Pancreas (tissue), 10 donors: Measurements from ENCODE around the gene ZMYM5. TPM values are rescaled to one million over a fixed set of nuclear protein-coding genes. Genes with fewer than 3 reads are reported as not detected.
"Not testable (repeated sequence)": the region's sequence is repeated elsewhere in the genome, so short reads cannot be mapped to it uniquely, and the experiment has no call there.

Source experiments
- ATAC-seq, 4 donors: fragments of 200-7000 bp; cut with Tn5 transposase; one replicate each; pipeline versions ENCODE4 v1.8.0 to v1.9.1; 2020; ENCODE audit warnings: mild to moderate bottlenecking in 4 of 4, moderate library complexity in 4 of 4
- DNase-seq, 6 donors: peaks; one replicate each; pipeline ENCODE4 v3.0.0-alpha.2; 2020
- FAIRE-seq: peaks from 2 replicates; lab custom pipeline; 2012; peaks lifted over from hg19 to GRCh38; lab: Jason Lieb, UNC
- H3K27ac ChIP-seq, 4 donors: fragments of 200-600 bp; sonication (generic); 1 replicate in 3 of 4; 2 replicates in 1 of 4; pipeline versions ENCODE4 v1.5.0 to v1.8.0; 2020
- H3K27me3 ChIP-seq, 4 donors: fragments of 200-600 bp; one replicate each; pipeline ENCODE4 v1.8.0; 2021
- H3K36me3 ChIP-seq, 3 donors: fragments of 200-600 bp; sonication (generic) in 1 of 3; one replicate each; pipeline versions ENCODE4 v1.5.0 to v1.8.0; 2020 to 2021
- H3K4me1 ChIP-seq, 3 donors: fragments of 200-600 bp; one replicate each; pipeline ENCODE4 v1.8.0; 2021
- H3K4me3 ChIP-seq, 4 donors: fragments of 200-600 bp; sonication (generic) in 2 of 4; one replicate each; pipeline versions ENCODE4 v1.5.0 to v1.8.0; 2020 to 2021
- H3K9me3 ChIP-seq, 4 donors: fragments of 200-600 bp; one replicate each; pipeline ENCODE4 v1.8.0; 2021
- WGBS, 2 donors: extraction: QIAGEN DNeasy Blood & Tissue Kit; methylation state at CpG; one replicate each; pipeline ENCODE4 v1.1.7; 2013; 5-methylcytosine and 5-hydroxymethylcytosine counted together
- intact Hi-C, 3 donors: fragments of 100-400 bp; cut with DNase I; formaldehyde crosslinking; loops; one replicate each; pipeline versions ENCODE4 v1.11.1 to v1.14.2; 2022
- polyA plus RNA-seq, 2 donors: library from polyadenylated mRNA; stranded (reverse); fragments of 200-250 nt; gene quantifications; one replicate each; pipeline ENCODE4 v1.2.3, GENCODE V29; 2013
- total RNA-seq, 6 donors: library from RNA; stranded (reverse); fragmentation: NEBNext Ultra II Directional in 4 of 6; extraction: Animal tissue kit (Norgen Biotek cat#: 25700) in 4 of 6; gene quantifications; one replicate each; pipeline versions ENCODE4 v1.2.1 to v1.2.4, GENCODE V29; 2021 to 2023
- TF ChIP-seq, protein P1 (sequence below), 4 donors: fragments of 200-600 bp; sonication (generic) in 3 of 4; IDR thresholded peaks; one replicate each; pipeline versions ENCODE4 v1.5.0 to v1.8.0; 2021; ENCODE audit warnings: antibody characterized with exemption in 4 of 4
- donor health status: healthy with polysubstance abuse.
- donor health status: DM: no; HTN: no; CAD: no; lungs with moderate emphysema.
- donor health status: DM: no; HTN: no; CAD: no.
- donor health status: control.
- donor health status: control.
- donor health status: Bipolar disorder and iron deficiency.
- donor health status: DM: yes; HTN: yes; CAD: no.
- donor health status: DM: no; HTN: no; CAD: no.
- donor health status: DM: no; HTN: no; CAD: no.
- donor health status: DM: yes; HTN: yes; CAD: no.

Gene ZMYM5
- total RNA-seq (1 to 10 TPM; 4.9 to 8.3 (median 5.1) TPM), polyA plus RNA-seq (1 to 10 TPM; 3.5 to 6.6 TPM)

DNA sequence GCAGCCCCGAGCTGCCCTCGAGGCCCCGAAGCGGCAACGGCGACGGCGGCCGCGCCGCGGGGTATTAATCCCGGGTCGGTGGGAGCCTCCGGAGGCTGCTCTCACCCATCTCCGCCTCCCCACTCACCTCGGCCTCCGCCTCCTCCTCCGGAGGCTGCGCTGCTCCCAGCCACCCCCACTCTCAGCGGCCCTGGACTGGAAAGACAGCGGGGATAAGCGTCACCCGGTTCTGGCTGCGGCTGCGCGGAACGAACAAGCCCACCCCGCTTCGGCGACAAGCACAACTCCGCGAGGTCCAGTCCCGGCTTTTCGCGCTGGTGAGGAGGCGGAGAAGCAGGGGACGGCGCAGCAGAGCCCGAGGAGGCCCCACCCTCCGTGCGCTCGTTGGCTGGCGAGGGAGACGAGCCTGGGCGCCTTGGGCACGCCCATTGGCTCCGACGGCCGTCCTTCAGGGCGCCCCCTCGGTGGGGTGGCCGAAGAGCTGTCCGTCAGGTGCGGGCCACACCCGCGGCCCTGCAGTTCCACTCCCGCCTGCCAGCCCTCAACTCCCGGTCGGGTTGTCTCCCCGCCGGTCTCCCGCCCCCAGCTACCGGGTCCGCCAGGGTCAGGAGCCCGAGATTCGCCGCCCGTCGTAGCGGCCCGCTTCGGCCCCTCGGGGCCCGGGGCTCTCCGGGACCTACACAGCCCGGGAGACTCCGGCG is at the start of gene ZMYM5:
ZMYM5 (minus strand) TSS at position 327 of the 701 bp plus-strand sequence. CDS start 11,469 bp downstream, outside the sequence.
- 0 to 1% methylated on average over 63 to 79 of the region's 79 CpGs for WGBS, 2 donors
- H3K36me3 ChIP-seq, result no peaks in the 10 kb centered on the region
- ATAC-seq (peak; percentile 89 to 95 (median 92)), DNase-seq (peak; percentile 97 to 99 (median 99)), FAIRE-seq (no peak)
- intact Hi-C loops, result no loop called here
- no peaks in the 10 kb centered on the region for H3K27me3 ChIP-seq
- peak within 1 kb of the TSS; percentile 76 to 87 (median 86) for H3K4me3 ChIP-seq
- no peaks in the 10 kb centered on the region for H3K9me3 ChIP-seq
- H3K27ac ChIP-seq, result peak within 1 kb of the TSS; percentile 96 to 100 (median 97)
- H3K4me1 ChIP-seq, result peaks cover 12 to 18% (median 14%) of the 10 kb centered on the region in 3 donors
- TF ChIP-seq, protein P1, sequence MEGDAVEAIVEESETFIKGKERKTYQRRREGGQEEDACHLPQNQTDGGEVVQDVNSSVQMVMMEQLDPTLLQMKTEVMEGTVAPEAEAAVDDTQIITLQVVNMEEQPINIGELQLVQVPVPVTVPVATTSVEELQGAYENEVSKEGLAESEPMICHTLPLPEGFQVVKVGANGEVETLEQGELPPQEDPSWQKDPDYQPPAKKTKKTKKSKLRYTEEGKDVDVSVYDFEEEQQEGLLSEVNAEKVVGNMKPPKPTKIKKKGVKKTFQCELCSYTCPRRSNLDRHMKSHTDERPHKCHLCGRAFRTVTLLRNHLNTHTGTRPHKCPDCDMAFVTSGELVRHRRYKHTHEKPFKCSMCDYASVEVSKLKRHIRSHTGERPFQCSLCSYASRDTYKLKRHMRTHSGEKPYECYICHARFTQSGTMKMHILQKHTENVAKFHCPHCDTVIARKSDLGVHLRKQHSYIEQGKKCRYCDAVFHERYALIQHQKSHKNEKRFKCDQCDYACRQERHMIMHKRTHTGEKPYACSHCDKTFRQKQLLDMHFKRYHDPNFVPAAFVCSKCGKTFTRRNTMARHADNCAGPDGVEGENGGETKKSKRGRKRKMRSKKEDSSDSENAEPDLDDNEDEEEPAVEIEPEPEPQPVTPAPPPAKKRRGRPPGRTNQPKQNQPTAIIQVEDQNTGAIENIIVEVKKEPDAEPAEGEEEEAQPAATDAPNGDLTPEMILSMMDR (IDR thresholded peaks at IDR 0.05), result no peak

DNA sequence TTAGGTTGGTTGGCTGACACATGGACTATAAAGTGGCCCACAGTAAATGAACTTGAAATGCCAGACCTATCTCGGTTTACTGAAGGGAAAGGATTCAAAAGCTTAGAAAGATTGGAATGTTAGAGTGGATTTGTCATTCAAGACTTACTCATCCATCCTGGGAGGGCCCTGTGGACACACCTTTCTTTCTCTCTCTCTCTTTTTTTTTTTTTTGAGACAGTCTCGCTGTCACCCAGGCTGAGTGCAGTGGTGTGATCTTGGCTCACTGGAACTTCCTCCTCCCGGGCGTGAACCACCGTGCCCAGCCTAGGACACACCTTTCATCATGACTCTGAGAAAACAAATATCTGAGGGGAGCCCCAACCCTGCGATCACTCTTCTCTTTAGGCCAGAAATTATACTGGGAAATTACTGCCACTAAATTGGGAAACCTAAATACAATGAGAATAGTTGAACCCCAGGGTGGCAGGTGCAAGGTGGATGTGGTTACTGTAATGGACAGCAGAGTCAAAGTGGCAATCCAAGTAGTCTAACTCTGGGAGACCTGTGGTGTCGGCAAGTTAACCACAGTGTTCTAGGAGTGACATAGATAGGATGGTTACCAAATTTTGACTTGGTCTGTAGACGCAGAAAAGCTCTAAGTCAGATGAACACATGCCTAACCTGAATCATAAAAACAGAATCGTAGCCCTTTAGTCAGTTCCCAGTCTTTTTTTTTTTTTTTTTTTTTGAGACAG is 47.1 kb upstream of the ZMYM5 start:
- no peaks in the 10 kb centered on the region for H3K9me3 ChIP-seq
- H3K27ac ChIP-seq, result no peak overlapping the region
- no peaks in the 10 kb centered on the region for H3K36me3 ChIP-seq
- DNase-seq (no peak), ATAC-seq (peak in 1 of 4 donors; percentile 43), FAIRE-seq (no peak)
- no peak overlapping the region for H3K4me3 ChIP-seq
- 77 to 83% methylated on average over 9 of the region's 9 CpGs for WGBS, 2 donors
- TF ChIP-seq, protein P1 (IDR thresholded peaks at IDR 0.05), result no peak
- no peaks in the 10 kb centered on the region for H3K27me3 ChIP-seq
- no peaks in the 10 kb centered on the region for H3K4me1 ChIP-seq
- intact Hi-C loops, result no loop called here

DNA sequence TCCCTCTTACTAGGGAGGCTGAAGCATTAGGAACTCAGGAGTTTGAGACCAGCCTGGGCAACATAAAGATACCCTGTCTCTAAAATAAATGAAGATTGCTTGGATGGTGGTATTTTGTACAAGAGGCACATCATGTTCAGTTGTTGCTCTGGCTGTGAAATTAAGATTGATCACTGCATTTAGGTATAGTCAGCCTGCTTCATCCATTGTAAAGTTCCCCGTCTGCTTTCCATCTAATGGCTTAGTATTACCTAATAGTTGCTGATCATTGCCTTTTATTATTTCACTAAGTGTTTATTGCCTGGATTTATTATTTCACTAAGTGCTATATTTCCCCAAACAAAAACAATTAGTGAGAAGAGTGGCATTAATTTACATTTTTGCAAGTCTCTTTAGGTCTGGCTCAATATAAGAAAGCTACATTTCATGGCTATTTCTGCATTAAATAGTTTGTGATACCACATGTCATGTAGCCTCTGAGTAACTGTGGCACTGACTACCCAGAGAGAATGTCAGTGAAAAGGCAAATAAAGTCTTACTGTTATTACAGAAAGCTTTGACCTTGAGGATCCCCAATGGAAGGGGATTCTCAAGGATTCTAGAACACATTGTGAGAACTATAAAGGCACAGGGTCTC is 45.0 kb upstream of the ZMYM5 start:
- DNase-seq (no peak), ATAC-seq (no peak), FAIRE-seq (no peak)
- Histone ChIP-seq H3K4me3 (no peak overlapping the region), H3K36me3 (no peaks in the 10 kb centered on the region), H3K9me3 (no peaks in the 10 kb centered on the region), H3K27ac (no peak overlapping the region), H3K27me3 (no peaks in the 10 kb centered on the region), H3K4me1 (no peaks in the 10 kb centered on the region)
- TF ChIP-seq, protein P1 (IDR thresholded peaks at IDR 0.05), result no peak
- intact Hi-C loops, result no loop called here
- 73 to 89% methylated on average over 1 of the region's 1 CpG for WGBS, 2 donors

DNA sequence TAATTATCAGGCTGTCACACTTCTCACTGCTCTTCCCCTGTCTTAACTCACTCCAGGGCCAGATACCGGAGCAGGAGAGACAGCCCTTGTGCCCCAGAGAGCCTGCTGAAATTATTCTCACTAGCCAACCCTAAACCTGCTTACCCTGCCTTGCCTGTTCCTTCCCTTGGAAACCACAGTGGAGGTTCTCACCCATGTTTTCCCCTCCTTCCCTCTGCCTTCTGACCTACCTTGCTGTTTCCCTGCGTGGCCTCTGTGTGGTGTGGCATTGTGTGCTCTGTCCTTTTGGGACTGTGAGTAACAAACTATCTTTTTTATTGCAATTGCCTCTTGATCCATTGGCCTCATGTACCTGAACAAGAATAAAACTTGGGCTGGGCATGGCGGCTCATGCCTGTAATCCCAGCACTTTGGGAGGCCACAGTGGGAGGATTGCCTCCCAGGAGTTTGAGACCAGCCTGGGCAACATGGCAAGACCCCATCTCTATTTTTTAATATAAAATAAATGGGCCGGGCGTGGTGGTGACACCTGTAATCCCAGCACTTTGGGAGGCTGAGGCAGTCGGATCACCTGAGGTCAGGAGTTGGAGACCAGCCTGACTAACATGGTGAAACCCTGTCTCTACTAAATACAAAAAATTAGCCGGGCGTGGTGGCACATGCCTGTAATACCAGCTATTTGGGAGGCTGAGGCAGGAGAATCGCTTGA is 42.2 kb upstream of the ZMYM5 start:
- WGBS, 2 donors, result 75 to 84% methylated on average over 9 of the region's 9 CpGs
- H3K36me3 ChIP-seq, H3K27me3 ChIP-seq, H3K4me1 ChIP-seq, H3K9me3 ChIP-seq, DNase-seq, H3K27ac ChIP-seq, FAIRE-seq, H3K4me3 ChIP-seq, ATAC-seq, intact Hi-C loops: not testable (repeated sequence)

DNA sequence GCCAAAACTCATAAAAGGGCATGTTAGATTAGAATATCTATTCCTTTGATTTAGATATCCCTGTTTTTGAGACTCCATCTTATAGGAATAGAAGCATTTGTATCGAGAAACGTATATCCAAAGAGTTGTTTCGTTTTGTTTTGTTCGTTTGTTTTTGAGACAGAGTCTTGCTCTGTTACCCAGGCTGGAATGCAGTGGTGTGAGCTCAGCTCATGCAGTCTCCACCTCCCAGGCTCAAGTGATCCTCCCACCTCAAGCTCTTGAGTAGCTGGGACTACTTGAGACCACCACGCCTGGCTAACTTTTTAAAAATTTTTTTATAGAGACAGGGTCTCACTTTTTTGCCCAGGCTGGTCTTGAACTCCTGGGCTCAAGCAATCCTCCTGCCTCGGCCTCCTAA is 26.6 kb upstream of the ZMYM5 start:
- TF ChIP-seq, protein P1 (IDR thresholded peaks at IDR 0.05), result no peak
- no peak for DNase-seq

More for the DNA sequence above, 26.6 kb upstream of the ZMYM5 start:
- WGBS, 2 donors, result 63 to 74% methylated on average over 6 of the region's 6 CpGs
- intact Hi-C loops, result no loop called here
- no peak overlapping the region for H3K27ac ChIP-seq
- ATAC-seq (no peak), FAIRE-seq (no peak)
- H3K36me3 ChIP-seq, result no peaks in the 10 kb centered on the region
- H3K4me1 ChIP-seq, result no peaks in the 10 kb centered on the region
- H3K27me3 ChIP-seq, result no peaks in the 10 kb centered on the region
- no peak overlapping the region for H3K4me3 ChIP-seq
- no peaks in the 10 kb centered on the region for H3K9me3 ChIP-seq
